Stimulated activated CD8-positive, alpha-beta memory T cell treated with anti-CD3 and anti-CD28 coated beads, Interleukin-2, amount 100 ng/mL, for 1 hour (primary cell): ENCODE results near the gene GIPC1.
"Not testable (repeated sequence)": the region's sequence is repeated elsewhere in the genome, so short reads cannot be mapped to it uniquely, and the experiment has no call there.

Source experiments
- DNase-seq, 2 donors: peaks; one replicate each; pipeline ENCODE4 v3.0.0-alpha.2; 2020; ENCODE audit warnings: low read depth in 2 of 2

GIPC1 gene, protein sequence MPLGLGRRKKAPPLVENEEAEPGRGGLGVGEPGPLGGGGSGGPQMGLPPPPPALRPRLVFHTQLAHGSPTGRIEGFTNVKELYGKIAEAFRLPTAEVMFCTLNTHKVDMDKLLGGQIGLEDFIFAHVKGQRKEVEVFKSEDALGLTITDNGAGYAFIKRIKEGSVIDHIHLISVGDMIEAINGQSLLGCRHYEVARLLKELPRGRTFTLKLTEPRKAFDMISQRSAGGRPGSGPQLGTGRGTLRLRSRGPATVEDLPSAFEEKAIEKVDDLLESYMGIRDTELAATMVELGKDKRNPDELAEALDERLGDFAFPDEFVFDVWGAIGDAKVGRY

DNA sequence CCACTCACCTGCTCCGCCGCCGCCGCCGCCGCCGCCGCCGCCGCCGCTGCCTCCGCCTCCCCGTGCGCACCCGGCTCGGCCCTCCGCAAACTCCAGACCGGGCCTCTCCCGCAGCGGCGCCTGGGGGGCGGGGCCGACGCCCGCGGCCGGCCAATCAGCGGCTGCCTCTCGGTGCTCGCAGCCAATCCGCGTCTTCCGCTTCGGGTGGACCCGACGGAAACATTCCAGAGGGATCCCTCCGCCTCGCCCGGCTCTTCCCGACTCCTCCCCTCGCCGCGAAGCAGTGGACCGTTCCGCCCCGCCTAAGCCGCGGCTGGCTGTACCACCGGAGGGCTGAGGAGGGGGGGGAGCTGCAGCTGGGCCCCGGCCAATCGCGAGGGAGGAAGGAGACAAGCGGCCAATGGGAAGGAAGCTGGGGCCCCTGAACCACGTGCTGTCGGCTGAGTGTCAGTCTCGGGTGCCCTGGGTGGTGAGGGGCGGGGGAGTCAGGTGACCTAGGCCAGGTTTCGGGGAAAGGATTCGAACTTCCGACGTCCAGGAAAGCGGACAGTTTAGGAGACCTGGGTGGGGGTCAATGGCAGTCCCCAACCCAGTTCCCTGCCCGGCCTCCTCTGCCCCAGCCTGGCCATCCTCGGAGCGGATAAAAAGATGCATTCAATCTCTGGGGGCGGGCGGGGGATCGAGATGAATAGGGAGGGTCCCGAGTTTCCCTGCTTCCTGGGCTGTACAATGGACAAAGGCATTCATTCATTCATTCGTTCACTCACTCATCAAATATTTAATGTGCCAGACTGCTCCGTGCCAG, at the start of gene GIPC1:
Gene GIPC1, minus strand, starts transcription at position 99 of the 805 bp plus-strand sequence. CDS start 13,151 bp downstream, outside the sequence.
- peak; percentile 55 to 63 for DNase-seq

DNA sequence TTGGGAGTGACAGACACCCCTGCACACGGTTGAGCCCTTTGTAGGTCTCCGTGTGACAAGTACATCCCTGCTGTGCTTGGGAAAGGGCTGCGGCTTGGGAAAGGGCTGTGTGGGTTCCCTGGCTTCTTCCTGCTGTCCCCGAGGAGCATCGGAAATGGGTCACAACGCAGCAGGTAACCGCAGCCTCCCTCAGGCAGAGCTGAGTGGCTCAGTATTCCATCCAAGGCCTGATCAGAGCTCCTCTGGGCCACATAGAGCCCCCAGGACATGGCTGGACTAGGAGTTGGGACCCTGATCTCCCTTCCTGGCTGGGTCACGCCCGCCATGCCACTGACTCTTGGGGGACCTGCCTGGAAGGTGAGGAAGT, 49.8 kb upstream of the GIPC1 start:
- DNase-seq = no peak

DNA sequence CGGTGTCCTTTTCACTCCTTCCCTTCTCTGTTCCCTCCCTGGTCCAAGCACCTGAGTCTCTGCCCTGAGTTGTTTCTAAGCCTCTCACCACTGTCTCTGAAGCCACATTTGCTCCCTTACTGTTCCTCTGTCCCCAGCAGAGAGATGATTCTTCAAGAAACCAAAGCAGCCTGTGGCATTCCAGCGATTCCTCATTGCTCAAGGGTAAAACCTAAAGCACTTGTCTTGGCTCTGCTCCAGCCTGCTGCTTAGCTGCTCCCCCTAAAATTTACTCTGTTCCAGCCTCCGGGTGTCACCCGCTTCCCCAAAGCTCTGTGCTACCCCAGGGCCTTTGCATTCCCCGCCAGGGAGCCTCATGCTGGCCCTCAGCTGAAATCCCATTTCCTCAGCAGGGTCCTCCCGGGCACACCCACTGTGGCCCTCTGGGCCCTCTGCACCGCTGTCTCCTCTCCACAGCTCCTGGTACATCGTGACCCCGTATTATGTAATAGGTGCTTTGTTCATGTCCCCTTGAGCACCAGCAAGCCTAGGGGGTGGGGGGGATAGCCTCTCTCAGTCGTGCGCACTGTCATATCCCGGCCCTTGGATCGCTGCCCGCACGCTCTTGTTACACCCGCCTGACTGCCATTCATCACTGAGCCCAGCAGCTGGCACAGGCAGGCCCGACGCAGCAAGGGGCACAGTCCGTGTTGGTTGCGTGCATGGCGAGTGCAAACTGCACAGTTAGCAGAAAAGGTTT, 49.2 kb upstream of the GIPC1 start:
- DNase-seq = no peak

DNA sequence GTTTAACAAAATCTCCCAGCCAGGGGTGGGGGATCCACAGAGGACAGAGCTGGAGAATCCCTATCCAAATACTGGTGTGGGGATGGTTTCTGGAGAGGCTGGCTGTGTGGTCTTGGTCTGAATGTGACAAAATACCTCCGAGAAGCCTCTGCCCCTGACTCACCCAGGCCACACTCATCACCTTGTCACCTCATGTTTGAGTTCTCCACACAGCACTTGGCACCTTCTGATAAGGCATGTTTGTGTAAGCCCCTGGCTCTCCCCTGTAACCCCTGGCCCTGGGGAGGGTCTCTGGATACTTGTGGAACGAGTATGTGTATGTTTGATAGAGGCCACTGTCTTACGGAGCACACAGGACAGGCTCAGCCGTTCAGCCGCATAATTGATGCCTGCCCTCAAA, 48.1 kb upstream of the GIPC1 start:
- DNase-seq = no peak

DNA sequence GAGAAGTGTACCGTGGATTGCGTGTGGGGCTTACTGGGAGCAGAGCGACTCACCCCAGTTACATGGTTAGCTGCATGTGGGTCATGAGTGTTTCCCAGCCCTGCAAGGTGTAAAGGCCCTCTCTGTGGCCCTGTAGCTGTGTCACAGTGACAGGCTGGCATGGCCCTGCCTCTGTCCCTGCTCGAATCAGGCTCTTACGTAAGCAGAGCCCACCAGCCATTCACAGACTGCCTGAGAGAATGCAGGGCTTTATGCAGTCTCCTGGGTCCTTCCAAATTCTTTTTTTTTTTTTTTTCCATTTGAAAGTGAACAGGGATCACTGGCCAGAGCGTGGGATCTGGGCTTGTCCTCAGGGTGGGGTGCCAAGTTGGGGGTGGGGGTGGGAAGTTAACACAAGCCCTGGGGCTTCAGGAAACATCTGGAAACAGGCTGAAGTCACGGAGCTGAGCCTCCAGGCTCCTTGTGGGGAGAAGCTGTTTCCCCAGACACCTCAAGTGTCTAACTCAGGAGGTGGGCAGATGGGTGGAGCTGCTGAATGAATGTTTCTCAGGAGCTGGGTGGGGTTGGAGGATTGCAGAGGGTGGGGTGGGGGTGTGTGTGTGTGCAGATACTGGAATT, 46.9 kb upstream of the GIPC1 start:
- DNase-seq = no peak

DNA sequence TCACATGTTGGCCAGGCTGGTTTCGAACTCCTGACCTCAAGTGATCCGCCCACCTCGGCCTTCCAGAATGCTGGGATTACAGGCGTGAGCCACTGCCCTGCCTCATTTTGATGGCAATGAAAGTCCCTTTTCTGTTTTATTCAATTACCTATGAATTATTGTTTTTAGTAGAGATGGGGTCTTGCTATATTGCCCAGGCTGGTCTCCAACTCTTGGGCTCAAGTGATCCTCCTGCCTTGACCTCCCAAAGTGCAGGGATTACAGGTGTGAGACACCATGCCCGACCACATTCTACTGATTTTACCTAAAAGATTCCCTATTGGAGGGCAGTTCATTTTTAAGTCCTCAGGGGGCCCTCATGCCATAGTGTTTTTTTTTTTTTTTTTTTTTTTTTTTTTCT, 46.1 kb upstream of the GIPC1 start:
- DNase-seq = not testable (repeated sequence)

DNA sequence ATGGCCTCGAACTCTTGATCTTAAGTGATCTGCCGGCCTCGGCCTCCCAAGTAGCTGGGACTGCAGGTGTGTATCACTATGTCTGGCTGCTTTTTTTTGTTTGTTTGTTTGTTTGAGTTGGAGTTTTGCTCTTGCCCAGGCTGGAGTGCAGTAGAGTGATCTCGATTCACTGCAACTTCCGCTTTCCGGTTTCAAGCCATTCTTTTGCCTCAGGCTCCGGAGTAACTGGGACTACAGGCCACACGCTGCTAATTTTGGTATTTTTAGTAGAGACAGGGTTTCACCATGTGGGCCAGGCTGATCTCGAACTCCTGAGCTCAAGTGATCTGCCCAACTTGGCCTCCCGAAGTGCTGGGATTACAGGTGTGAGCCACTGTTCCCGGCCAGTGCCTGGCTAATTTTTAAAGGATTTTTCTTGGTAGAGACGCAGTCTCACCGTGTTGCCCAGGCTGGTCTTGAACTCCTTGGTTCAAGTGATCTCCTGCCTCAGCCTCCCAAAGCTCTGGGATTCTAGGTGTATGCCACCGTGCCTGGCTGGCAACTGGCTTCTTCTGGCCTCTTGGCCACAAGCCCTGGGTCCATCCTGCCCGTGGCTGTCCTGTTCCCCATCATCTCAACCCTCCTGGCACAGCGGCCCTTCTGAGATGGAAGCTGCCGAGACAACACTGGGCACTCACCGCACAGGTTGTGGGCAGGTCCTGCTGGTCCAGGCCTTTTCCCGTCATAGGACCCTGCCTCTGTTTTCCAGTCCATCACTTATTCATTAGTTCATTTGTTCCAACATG, 45.0 kb upstream of the GIPC1 start:
- no peak for DNase-seq

DNA sequence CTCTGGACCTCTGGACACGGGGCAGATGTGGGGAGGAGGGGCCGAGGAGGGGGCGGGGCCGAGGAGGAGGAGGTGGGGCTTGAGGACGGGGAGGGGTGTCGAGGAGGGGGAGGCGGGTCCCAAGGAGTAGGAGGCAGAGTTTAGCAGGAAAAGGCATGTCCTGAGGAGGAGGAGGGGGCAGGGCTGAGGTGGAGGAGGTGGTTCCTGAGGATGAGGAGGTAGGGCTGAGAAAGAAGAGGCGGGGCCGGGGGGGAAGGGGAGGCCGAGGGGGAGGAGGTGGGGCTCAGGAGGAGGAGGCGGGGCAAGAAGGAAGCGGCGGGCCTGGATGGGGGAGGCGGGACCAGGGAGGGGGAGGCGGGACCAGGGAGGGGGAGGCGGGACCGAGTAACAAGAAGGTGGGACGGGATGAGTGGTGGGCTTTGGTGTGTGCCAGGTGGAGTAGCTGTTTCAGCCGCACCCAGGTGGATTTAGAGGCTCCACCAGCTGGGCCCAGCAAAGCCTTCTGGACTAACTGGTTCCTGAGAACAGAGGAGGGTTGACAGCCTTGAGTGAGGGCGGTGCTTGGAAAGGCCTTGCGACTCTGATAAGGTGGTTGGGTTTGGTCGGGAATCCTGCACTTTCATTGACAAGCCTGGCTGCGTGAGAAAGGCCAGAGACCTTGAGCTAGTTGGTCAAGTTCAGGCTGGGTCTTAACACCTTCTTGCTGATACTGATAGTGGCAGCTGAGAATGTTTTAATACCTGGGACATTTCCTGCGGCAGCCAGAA, 41.2 kb upstream of the GIPC1 start:
- DNase-seq = no peak

DNA sequence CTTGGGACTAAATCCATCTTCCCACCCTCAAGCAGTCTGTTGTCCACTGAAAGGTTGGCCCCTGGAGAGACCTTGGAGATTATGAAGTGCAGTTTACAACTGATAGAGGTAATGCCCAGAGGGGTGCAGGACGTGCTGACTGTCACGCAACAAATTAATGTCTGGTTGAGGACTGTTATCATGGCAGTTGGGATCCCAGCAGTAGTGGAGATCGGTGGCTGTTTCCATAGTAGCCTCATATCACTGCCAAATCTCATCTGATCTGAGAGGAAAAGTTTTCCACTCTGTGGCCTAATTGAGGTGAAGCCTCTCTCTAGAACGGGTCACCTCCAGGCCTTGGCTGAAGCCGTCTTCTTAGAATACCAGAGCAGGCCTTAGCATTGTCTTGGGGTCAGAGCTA, 37.5 kb upstream of the GIPC1 start:
- no peak for DNase-seq

DNA sequence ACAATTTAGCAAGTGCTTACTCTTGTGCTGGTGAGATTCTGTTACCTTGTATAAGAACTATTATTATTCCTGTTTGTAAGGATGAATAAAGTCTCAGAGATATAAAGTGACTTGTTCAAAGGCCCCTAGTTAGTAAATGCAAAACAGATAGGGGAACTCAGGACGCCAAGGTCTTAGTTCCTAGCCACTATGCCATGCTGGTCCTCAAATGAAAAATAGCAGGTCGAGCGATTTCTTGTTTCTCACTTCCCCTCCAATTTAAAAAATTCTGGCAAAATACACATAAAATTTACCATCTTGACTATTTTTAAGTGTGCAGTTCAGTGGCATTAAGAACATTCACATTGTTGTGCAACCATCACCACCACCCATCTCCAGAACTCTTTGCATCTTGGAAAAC, 34.6 kb upstream of the GIPC1 start:
- DNase-seq = no peak

DNA sequence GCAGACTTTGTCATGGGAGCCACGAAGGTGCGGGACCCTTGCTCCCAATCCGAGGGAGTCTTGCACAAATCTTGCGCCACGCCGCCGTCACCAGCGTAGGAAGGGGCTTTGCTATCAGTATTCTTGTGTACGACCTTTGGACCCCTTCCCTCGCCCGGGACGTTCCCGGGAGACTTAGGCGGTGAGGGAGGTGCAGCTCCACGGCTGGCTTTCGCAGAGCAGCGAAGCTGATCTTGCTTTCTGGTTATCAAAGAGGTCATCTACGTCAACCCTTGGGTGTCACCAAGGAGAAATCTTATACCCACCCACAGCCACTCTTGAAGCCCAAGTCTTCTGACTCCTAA, 34.0 kb upstream of the GIPC1 start:
- no peak for DNase-seq

DNA sequence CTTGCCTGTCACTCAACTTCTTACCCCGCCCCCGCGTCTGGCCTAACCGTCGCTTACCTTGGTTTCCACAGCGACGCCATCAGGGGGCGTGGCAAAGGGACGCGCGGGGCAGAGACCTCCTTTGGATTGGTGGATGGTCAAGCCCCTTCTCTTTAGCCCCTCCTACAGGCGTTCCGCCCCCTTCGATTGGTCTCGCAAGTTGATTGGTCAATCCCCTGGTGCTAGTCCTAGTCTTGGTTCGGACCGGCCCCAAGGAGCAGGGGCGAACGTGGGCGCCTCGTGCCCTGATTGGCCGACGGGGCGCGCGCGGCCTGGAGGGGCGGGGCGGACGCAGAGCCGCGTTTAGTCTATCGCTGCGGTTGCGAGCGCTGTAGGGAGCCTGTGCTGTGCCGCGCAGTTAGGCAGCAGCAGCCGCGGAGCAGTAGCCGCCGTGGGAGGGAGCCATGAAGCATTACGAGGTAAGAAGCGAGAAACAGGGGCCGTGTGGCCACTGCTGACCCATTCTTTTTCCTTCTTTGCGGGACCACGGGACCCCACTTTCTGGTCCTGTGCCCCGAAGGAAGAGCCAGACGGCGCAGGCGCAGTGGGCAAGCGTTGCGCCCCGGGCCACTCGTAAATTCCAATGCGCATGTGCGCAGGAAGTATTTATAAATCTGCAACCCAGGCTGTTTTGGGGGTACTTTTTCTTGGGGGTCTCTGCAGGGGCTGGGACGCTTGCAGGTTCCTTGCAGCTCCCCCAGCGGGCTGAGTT, 33.5 kb upstream of the GIPC1 start, which contains the start of gene TECR:
Gene TECR, plus strand, starts transcription at position 341 of the 751 bp plus-strand sequence. Its CDS starts 103 bp downstream, at position 444.
- DNase-seq = peak; percentile 98 to 100

DNA sequence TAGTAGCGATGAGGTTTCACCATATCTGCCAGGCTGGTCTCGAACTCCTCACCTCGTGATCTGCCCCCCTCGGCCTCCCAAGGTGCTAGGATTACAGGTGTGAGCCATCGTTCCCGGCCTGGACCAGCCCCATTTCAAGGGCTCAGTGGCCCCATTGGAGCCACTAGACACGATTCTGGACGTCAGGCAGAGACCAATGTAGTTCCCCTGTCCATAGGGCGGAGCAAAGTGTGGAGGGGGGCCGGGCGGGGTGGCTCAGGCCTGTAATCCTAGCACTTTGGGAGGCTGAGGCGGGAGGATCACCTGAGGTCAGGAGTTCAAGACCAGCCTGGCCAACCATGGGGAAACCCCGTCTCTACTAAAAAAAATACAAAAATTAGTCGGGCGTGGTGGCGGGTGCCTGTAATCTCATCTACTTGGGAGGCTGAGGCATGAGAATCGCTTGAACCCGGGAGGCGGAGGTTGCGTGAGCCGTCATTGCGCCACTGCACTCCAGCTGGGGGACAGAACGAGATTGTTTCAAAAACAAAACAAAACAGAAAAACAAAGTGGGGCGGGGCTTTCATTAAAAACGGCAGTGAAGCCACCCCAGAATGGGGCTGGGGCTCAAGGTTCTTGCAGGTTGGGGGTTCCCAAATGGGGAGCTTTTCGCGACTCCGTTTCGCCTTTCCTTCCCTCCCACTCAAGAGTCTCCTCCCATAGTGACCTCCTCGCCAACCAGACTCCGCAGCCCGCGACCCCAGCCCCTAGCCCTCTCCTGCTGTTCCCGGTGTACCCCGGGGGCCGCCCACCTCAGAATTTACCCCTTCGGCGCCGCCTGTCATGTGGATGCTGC, 32.7 kb upstream of the GIPC1 start:
- no peak for DNase-seq

DNA sequence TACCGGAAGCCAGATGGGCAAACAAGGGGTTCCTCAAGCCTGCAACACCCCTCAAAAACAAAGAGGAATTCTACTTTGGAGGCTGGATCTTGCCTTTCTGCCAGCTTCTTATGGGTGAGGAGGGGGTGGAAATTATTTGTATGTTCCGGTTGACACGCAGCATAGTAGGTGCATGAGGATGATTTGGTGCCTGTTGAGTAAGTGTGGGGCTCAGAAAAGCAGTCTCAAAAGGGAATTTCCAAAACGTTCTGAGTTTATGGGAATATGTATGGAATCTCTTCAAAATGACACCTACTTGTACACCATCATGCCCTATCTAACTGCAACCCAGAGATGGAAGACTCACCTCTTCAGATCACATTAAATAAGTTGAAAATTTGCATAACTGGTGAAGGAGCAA, 30.5 kb upstream of the GIPC1 start:
- no peak for DNase-seq

DNA sequence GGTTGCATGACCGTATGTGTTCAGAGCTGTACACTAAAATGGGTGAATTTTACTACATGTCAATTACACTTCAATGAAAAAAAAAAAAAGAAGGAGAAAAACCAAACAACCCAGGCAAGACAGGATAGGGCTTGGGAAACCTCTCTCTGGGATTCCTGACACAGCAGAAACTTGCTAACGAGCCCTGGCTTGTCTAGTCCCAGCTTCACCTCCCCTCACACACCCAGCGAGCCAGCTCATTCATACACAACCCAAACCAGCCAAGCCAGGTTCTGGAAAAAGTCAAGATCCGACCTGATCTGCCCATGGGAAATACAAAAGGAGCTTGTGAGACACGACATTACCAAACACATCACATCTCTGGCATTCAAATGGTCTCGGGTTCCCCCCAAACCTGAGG, 29.8 kb upstream of the GIPC1 start:
- DNase-seq = no peak

DNA sequence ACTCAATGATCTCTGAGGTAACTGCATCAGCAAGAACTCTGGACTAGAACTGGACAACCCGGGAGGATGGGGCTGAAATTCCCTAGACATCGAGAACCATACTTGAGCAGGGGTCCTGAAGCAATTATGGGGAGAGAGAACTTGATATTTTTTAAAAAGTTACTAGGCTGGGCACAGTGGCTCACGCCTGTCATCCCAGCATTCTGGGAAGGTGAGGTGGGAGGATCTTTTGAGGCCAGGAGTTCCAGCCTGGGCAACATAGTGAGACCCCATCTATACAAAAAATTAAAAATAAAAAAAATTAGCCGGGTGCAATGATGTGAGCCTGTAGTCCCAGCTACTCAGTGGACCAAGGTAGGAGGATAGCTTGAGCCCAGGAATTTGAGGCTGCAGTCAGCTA, 24.6 kb upstream of the GIPC1 start:
- DNase-seq = no peak

DNA sequence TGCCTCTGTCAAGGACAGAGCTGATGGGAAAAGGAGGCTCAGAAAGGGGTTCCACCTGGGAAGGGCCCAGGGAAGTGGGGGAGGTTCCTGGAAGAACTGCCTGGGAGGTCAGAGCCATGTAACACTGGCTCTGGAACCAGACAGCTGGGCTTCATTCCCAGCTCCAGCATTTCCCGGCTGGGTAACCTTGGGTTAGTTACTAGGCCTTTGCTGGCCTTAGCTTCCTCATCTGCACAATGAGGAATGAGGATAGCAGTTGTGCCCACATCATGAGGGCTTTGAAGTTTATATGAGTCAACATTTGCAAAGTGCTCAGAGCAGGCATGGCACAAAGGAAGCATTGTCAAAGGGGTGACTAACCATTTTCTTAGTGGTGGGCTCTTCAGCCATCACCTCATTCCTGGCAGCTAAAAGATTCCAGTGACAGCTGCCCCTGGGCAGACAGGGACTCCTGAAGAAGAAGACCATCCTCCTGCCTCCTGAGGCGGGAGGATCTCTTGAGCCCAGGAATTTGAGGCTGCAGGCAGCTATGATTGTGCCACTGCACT, 24.0 kb upstream of the GIPC1 start:
- no peak for DNase-seq

DNA sequence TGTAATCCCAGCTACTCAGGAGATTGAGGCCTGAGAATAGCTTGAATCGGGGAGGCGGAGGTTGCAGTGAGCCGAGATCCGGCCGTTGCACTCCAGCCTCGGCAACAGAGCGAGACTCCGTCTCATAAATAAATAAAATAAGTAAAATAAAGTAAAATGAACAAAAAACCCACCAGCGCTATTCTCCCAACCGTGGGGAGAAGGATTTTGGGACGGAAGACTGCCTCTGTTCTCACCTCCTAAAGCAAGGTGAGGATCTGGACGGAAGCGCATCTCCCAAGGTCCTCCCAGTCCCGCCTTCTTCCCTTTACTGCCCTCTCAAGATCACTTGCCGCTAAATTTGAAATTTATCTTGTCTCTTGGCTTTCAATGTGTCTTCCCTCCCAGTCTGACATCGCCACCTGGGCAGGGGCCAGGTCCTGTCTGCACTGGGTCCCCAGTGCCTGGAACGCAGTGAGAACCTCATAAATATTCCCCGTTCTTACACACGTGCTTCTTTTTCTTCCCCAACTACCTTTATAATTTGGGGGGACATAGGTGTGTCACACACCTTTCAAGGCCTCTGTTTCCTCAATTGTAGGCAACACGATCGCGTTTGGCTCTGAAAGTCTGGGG, 23.4 kb upstream of the GIPC1 start:
- no peak for DNase-seq
